Parathyroid adenoma (tissue), 2 donors: ENCODE results near the gene GPATCH3.

Experiments
- H2AFZ ChIP-seq: fragments of 300-600 bp; sonication (generic); one replicate; pipeline ENCODE4 v1.7.0; 2017; ENCODE audit warnings: antibody characterized with exemption, mild to moderate bottlenecking
- H3K27ac ChIP-seq: fragments of 300-600 bp; sonication (generic); one replicate; pipeline ENCODE4 v1.7.0; 2017
- H3K27me3 ChIP-seq: fragments of 300-600 bp; sonication (generic); one replicate; pipeline ENCODE4 v1.7.0; 2017; ENCODE audit warnings: low read length; ENCODE audit not compliant: control insufficient read depth, insufficient read depth
- H3K36me3 ChIP-seq: fragments of 300-600 bp; sonication (generic); one replicate; pipeline ENCODE4 v1.7.0; 2017; ENCODE audit warnings: low read length; ENCODE audit not compliant: control insufficient read depth, insufficient read depth
- H3K4me1 ChIP-seq: fragments of 300-600 bp; sonication (generic); one replicate; pipeline ENCODE4 v1.7.0; 2017; ENCODE audit warnings: control low read depth
- H3K4me2 ChIP-seq: fragments of 300-600 bp; sonication (generic); one replicate; pipeline ENCODE4 v1.7.0; 2017; ENCODE audit warnings: low read length
- H3K4me3 ChIP-seq: fragments of 300-600 bp; sonication (generic); one replicate; pipeline ENCODE4 v1.7.0; 2017; ENCODE audit warnings: low read depth, low read length
- H3K79me2 ChIP-seq: fragments of 300-600 bp; sonication (generic); one replicate; pipeline ENCODE4 v1.7.0; 2017; ENCODE audit warnings: control low read depth
- H3K9ac ChIP-seq: fragments of 300-600 bp; sonication (generic); one replicate; pipeline ENCODE4 v1.7.0; 2017; ENCODE audit warnings: mild to moderate bottlenecking
- H3K9me3 ChIP-seq: fragments of 300-600 bp; sonication (generic); one replicate; pipeline ENCODE4 v1.7.0; 2017; ENCODE audit warnings: low read length; ENCODE audit not compliant: control insufficient read depth
- TF ChIP-seq, protein P1 (sequence below): fragments of 300-600 bp; sonication (generic); IDR thresholded peaks from one replicate; pipeline ENCODE4 v1.7.0; 2017; ENCODE audit warnings: antibody characterized with exemption, mild to moderate bottlenecking
- donor health status: primary hyperparathyroidism.

The GPATCH3 gene

DNA sequence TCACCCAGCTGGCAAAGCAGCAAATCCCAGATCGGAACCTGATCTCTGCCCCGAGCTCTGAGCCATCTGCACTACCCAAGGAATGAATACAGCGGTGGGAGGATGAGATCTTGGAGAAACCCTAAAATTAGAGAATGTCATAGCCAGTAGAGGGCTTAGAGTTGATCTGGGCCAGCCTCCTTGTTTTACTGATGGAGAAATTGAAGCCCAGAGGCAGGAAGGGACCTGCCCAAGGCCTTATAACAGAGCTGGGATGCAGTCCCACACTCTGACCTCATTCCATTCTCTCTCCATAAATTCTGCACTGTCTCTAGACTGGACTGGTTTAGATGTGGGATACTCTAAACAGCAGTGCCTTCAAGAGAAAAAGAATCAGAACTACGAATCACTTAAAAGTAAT lies 42.1 kb downstream of the GPATCH3 start:
- H2AFZ ChIP-seq = no peak overlapping the region
- no peak overlapping the region for H3K9ac ChIP-seq
- H3K4me1 ChIP-seq = no peaks in the 10 kb centered on the region
- H3K9me3 ChIP-seq = no peaks in the 10 kb centered on the region
- H3K27ac ChIP-seq = no peak overlapping the region
- TF ChIP-seq, protein P1, sequence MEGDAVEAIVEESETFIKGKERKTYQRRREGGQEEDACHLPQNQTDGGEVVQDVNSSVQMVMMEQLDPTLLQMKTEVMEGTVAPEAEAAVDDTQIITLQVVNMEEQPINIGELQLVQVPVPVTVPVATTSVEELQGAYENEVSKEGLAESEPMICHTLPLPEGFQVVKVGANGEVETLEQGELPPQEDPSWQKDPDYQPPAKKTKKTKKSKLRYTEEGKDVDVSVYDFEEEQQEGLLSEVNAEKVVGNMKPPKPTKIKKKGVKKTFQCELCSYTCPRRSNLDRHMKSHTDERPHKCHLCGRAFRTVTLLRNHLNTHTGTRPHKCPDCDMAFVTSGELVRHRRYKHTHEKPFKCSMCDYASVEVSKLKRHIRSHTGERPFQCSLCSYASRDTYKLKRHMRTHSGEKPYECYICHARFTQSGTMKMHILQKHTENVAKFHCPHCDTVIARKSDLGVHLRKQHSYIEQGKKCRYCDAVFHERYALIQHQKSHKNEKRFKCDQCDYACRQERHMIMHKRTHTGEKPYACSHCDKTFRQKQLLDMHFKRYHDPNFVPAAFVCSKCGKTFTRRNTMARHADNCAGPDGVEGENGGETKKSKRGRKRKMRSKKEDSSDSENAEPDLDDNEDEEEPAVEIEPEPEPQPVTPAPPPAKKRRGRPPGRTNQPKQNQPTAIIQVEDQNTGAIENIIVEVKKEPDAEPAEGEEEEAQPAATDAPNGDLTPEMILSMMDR = no peak
- no peaks in the 10 kb centered on the region for H3K36me3 ChIP-seq
- H3K4me2 ChIP-seq = no peak overlapping the region
- no peaks in the 10 kb centered on the region for H3K79me2 ChIP-seq
- no peak overlapping the region for H3K4me3 ChIP-seq
- no peaks in the 10 kb centered on the region for H3K27me3 ChIP-seq

- H3K4me1 ChIP-seq = no peaks in the 10 kb centered on the region
- TF ChIP-seq, protein P1 = no peak
- no peak overlapping the region for H3K4me2 ChIP-seq
- no peaks in the 10 kb centered on the region for H3K27me3 ChIP-seq
- H3K4me3 ChIP-seq = no peak overlapping the region
- H3K27ac ChIP-seq = no peak overlapping the region
- H3K9ac ChIP-seq = no peak overlapping the region
- H3K9me3 ChIP-seq = no peaks in the 10 kb centered on the region
- H2AFZ ChIP-seq = no peak overlapping the region
- no peaks in the 10 kb centered on the region for H3K79me2 ChIP-seq
- H3K36me3 ChIP-seq = no peaks in the 10 kb centered on the region
These were observed 42.7 kb downstream of the GPATCH3 start for GRCh38 chr1:26857473-26858060.

- H3K4me3 ChIP-seq = no peak overlapping the region
- no peaks in the 10 kb centered on the region for H3K27me3 ChIP-seq
- no peaks in the 10 kb centered on the region for H3K4me1 ChIP-seq
- TF ChIP-seq, protein P1 = no peak
- H2AFZ ChIP-seq = no peak overlapping the region
- no peak overlapping the region for H3K4me2 ChIP-seq
- no peak overlapping the region for H3K27ac ChIP-seq
- H3K79me2 ChIP-seq = no peaks in the 10 kb centered on the region
- no peak overlapping the region for H3K9ac ChIP-seq
- H3K9me3 ChIP-seq = no peaks in the 10 kb centered on the region
- H3K36me3 ChIP-seq = no peaks in the 10 kb centered on the region
These were observed 43.4 kb downstream of the GPATCH3 start for GRCh38 chr1:26856604-26857469.

GRCh38 chr1:26856181-26856580 lies 44.1 kb downstream of the GPATCH3 start:
- no peaks in the 10 kb centered on the region for H3K4me1 ChIP-seq
- TF ChIP-seq, protein P1 = no peak
- H3K27me3 ChIP-seq = no peaks in the 10 kb centered on the region
- H3K36me3 ChIP-seq = no peaks in the 10 kb centered on the region
- no peak overlapping the region for H3K4me3 ChIP-seq
- no peak overlapping the region for H2AFZ ChIP-seq
- H3K9me3 ChIP-seq = no peaks in the 10 kb centered on the region
- no peak overlapping the region for H3K27ac ChIP-seq
- H3K4me2 ChIP-seq = no peak overlapping the region
- H3K9ac ChIP-seq = no peak overlapping the region
- no peaks in the 10 kb centered on the region for H3K79me2 ChIP-seq
